ENCODE results near the gene ECSIT. TPM values are rescaled to one million over a fixed set of nuclear protein-coding genes. Genes with fewer than 3 reads are reported as not detected.

ECSIT gene
- total and polyA plus RNA-seq, 8 donors = 32.1 to 87.3 (median 41.4) TPM

GRCh38 chr19:11552666-11553372 lies 23.9 kb upstream of the ECSIT start:
- H3K27ac ChIP-seq = no peak overlapping the region
- no peaks in the 10 kb centered on the region for H3K27me3 ChIP-seq
- no peak for FAIRE-seq
- H3K4me3 ChIP-seq = no peak overlapping the region
- H3K9me3 ChIP-seq = no peaks in the 10 kb centered on the region
- 84 to 85% methylated on average over 16 to 20 of the region's 20 CpGs for WGBS, 2 donors
- TF ChIP-seq CTCF (IDR thresholded peaks at IDR 0.05) = no peak
- intact Hi-C loops (cut with DNase I) = no loop called here
- peaks cover 0 to 11% (median 0%) of the 10 kb centered on the region in 3 donors for H3K36me3 ChIP-seq
- ATAC-seq = no peak
- H3K4me1 ChIP-seq = peaks cover 0 to 2% (median 0%) of the 10 kb centered on the region in 3 donors
- no peak for DNase-seq

GRCh38 chr19:11551603-11552235 lies 22.8 kb upstream of the ECSIT start:
- no peaks in the 10 kb centered on the region for H3K4me1 ChIP-seq
- intact Hi-C loops (cut with DNase I) = no loop called here
- H3K4me3 ChIP-seq = no peak overlapping the region
- H3K9me3 ChIP-seq = no peaks in the 10 kb centered on the region
- no peak overlapping the region for H3K27ac ChIP-seq
- TF ChIP-seq CTCF (IDR thresholded peaks at IDR 0.05) = no peak
- no peaks in the 10 kb centered on the region for H3K27me3 ChIP-seq
- no peak for DNase-seq
- H3K36me3 ChIP-seq = peaks cover 0 to 11% (median 0%) of the 10 kb centered on the region in 3 donors
- FAIRE-seq = no peak
- peak; percentile 22 to 48 (median 46) for ATAC-seq
- 84 to 86% methylated on average over 26 of the region's 26 CpGs for WGBS, 2 donors

GRCh38 chr19:11550265-11550664 lies 21.3 kb upstream of the ECSIT start:
- FAIRE-seq (no peak), DNase-seq (no peak), ATAC-seq (no peak)
- WGBS, 2 donors = 82 to 84% methylated on average over 8 of the region's 8 CpGs
- no peak overlapping the region for H3K4me3 ChIP-seq
- intact Hi-C loops (cut with DNase I) = no loop called here
- no peaks in the 10 kb centered on the region for H3K4me1 ChIP-seq
- H3K27ac ChIP-seq = no peak overlapping the region
- H3K9me3 ChIP-seq = no peaks in the 10 kb centered on the region
- peaks cover 0 to 11% (median 0%) of the 10 kb centered on the region in 3 donors for H3K36me3 ChIP-seq
- H3K27me3 ChIP-seq = no peaks in the 10 kb centered on the region
- no peak for TF ChIP-seq CTCF (IDR thresholded peaks at IDR 0.05)

GRCh38 chr19:11549386-11549953 lies 20.5 kb upstream of the ECSIT start:
- no peaks in the 10 kb centered on the region for H3K27me3 ChIP-seq
- intact Hi-C loops (cut with DNase I) = no loop called here
- no peak overlapping the region for H3K27ac ChIP-seq
- no peak for FAIRE-seq
- peaks cover 0 to 9% (median 0%) of the 10 kb centered on the region in 3 donors for H3K36me3 ChIP-seq
- 78 to 82% methylated on average over 20 to 24 of the region's 24 CpGs for WGBS, 2 donors
- ATAC-seq = no peak
- no peaks in the 10 kb centered on the region for H3K9me3 ChIP-seq
- DNase-seq = peak in 1 of 6 donors; percentile 57
- no peak for TF ChIP-seq CTCF (IDR thresholded peaks at IDR 0.05)
- no peak overlapping the region for H3K4me3 ChIP-seq
- no peaks in the 10 kb centered on the region for H3K4me1 ChIP-seq
